BE2C (cell line): ENCODE results near the gene TDRD1.

Experiments
- DNase-seq: peaks from one replicate; pipeline ENCODE4 v3.0.0-alpha.2; 2020
- H3K27me3 ChIP-seq: fragments of 250-450 bp; sonication (Bioruptor Pico); 2 replicates; pipeline ENCODE4 v1.5.1; 2020; ENCODE audit warnings: mild to moderate bottlenecking
- H3K36me3 ChIP-seq: fragments of 250-450 bp; sonication (Bioruptor Pico); 2 replicates; pipeline ENCODE4 v1.5.1; 2020; ENCODE audit warnings: mild to moderate bottlenecking
- H3K4me1 ChIP-seq: fragments of 250-450 bp; sonication (Bioruptor Pico); 2 replicates; pipeline ENCODE4 v1.5.1; 2020
- H3K4me3 ChIP-seq: 2 replicates; pipeline ENCODE4 v1.5.1; 2011; ENCODE audit warnings: low read depth, low read length
- H3K9me3 ChIP-seq: fragments of 250-450 bp; sonication (Bioruptor Pico); 2 replicates; pipeline ENCODE4 v1.5.1; 2020
- TF ChIP-seq, protein P1 (sequence below): IDR thresholded peaks from 2 replicates; pipeline ENCODE4 v1.5.1; 2012; ENCODE audit warnings: mild to moderate bottlenecking, low read depth, low read length

The TDRD1 gene

DNA sequence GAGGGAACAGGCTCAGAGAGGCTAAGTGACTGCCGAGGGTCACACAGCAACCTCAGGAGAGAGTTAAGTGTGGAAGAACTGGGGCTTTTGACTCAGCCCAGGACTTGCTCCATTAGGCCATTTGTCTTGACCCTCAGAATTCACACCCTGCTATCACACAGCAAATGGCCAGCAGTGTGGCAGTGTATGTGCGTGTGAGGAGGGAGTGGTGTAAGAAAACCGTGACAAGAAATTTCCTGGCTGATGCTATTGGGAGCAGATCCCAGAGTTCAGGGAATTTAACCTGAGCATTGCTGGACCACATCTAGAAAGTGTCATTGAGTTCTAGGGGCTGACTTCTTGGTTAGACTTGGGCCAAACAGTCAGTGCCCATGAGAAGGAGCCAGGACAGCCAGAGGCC is 78.3 kb downstream of the TDRD1 start:
- Histone ChIP-seq H3K9me3 (no peaks in the 10 kb centered on the region), H3K36me3 (no peaks in the 10 kb centered on the region), H3K4me3 (no peak overlapping the region), H3K4me1 (no peaks in the 10 kb centered on the region), H3K27me3 (no peaks in the 10 kb centered on the region)
- TF ChIP-seq, protein P1, sequence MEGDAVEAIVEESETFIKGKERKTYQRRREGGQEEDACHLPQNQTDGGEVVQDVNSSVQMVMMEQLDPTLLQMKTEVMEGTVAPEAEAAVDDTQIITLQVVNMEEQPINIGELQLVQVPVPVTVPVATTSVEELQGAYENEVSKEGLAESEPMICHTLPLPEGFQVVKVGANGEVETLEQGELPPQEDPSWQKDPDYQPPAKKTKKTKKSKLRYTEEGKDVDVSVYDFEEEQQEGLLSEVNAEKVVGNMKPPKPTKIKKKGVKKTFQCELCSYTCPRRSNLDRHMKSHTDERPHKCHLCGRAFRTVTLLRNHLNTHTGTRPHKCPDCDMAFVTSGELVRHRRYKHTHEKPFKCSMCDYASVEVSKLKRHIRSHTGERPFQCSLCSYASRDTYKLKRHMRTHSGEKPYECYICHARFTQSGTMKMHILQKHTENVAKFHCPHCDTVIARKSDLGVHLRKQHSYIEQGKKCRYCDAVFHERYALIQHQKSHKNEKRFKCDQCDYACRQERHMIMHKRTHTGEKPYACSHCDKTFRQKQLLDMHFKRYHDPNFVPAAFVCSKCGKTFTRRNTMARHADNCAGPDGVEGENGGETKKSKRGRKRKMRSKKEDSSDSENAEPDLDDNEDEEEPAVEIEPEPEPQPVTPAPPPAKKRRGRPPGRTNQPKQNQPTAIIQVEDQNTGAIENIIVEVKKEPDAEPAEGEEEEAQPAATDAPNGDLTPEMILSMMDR = no peak
- DNase-seq = no peak

DNA sequence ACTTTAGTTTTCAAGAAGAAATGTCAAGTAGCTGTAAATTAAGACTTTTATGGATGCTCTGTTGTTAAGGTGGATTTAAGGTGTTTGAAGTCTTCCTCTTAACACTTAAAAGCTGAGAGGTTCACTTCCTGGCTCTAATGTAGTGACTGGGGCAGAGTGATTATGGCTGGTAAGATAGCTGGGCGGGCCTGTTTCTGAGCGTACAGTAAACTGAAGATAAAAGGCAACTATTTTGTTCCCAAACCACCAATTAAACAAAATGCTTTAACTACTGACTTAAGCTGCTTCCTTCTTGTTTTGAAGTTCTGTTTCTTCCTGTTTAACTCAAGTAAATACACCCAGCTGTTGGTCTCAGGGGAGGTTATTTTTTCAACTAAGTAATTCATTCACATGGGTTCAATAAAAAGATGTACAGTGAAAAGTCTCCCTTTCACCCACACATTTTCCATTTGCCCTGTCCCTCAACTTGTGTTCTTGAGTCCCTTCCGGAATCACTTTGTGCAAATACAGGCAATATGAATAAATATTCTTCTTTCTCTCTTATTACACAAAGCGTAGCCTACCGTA is 79.2 kb downstream of the TDRD1 start:
- H3K27me3 ChIP-seq = no peaks in the 10 kb centered on the region
- TF ChIP-seq, protein P1 = no peak
- no peaks in the 10 kb centered on the region for H3K36me3 ChIP-seq
- H3K4me1 ChIP-seq = no peaks in the 10 kb centered on the region
- H3K4me3 ChIP-seq = no peak overlapping the region
- no peak for DNase-seq
- H3K9me3 ChIP-seq = no peaks in the 10 kb centered on the region

GRCh38 chr10:114259824-114260223 is 80.7 kb downstream of the TDRD1 start:
- no peak for DNase-seq
- no peak overlapping the region for H3K4me3 ChIP-seq
- no peaks in the 10 kb centered on the region for H3K4me1 ChIP-seq
- no peaks in the 10 kb centered on the region for H3K36me3 ChIP-seq
- H3K27me3 ChIP-seq = no peaks in the 10 kb centered on the region
- no peaks in the 10 kb centered on the region for H3K9me3 ChIP-seq
- TF ChIP-seq, protein P1 = no peak

DNA sequence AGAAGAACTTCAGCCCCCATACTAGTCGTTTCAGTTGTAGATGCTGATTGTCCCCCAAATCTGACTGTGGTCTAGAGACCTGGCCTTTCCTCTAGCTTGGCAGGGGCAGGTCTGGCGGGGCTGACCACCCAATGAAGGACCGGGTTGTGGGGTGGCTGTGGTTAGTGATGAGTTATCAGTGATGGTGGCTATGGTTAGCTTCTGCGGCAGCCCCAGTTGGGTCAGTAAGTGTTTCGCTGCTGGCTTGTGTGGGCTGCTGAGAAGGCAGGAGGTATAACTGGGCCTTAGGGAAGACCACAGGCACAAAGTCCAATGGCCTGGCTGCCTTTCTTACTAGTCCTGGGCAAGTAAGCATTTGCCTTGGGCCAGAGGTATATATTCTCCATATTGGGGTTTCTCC is 81.2 kb downstream of the TDRD1 start:
- Histone ChIP-seq H3K4me3 (no peak overlapping the region), H3K4me1 (no peaks in the 10 kb centered on the region), H3K9me3 (no peaks in the 10 kb centered on the region), H3K36me3 (no peaks in the 10 kb centered on the region), H3K27me3 (no peaks in the 10 kb centered on the region)
- no peak for DNase-seq
- TF ChIP-seq, protein P1 = no peak

GRCh38 chr10:114261076-114261475 is 81.9 kb downstream of the TDRD1 start:
- no peak overlapping the region for H3K4me3 ChIP-seq
- H3K27me3 ChIP-seq = no peaks in the 10 kb centered on the region
- TF ChIP-seq, protein P1 = no peak
- H3K9me3 ChIP-seq = no peaks in the 10 kb centered on the region
- H3K36me3 ChIP-seq = no peaks in the 10 kb centered on the region
- H3K4me1 ChIP-seq = no peaks in the 10 kb centered on the region
- DNase-seq = no peak

- H3K36me3 ChIP-seq = no peaks in the 10 kb centered on the region
- no peaks in the 10 kb centered on the region for H3K9me3 ChIP-seq
- H3K4me3 ChIP-seq = no peak overlapping the region
- TF ChIP-seq, protein P1 = no peak
- H3K27me3 ChIP-seq = no peaks in the 10 kb centered on the region
- DNase-seq = no peak
- H3K4me1 ChIP-seq = no peaks in the 10 kb centered on the region
Observed at GRCh38 chr10:114262496-114262895, 83.3 kb downstream of the TDRD1 start.
